Duodenal mucosa (tissue), 2 donors: ENCODE measurements around the gene ZNF792.
"Not testable (repeated sequence)": the region's sequence is repeated elsewhere in the genome, so short reads cannot be mapped to it uniquely, and the experiment has no call there.

Experiments
- H3K27ac ChIP-seq: one replicate; pipeline ENCODE4 v1.7.0; 2013; ENCODE audit warnings: low read depth, low read length
- H3K27me3 ChIP-seq, 2 donors: one replicate each; pipeline ENCODE4 v1.7.0; 2013; ENCODE audit warnings: low read length in 2 of 2, control low read depth in 1 of 2; ENCODE audit not compliant: insufficient read depth in 2 of 2, control insufficient read depth in 1 of 2
- H3K36me3 ChIP-seq, 2 donors: one replicate each; pipeline ENCODE4 v1.7.0; 2013; ENCODE audit warnings: low read length in 2 of 2, control low read depth in 1 of 2; ENCODE audit not compliant: insufficient read depth in 2 of 2, control insufficient read depth in 1 of 2
- H3K4me1 ChIP-seq, 2 donors: one replicate each; pipeline ENCODE4 v1.7.0; 2013; ENCODE audit warnings: low read length in 2 of 2, control low read depth in 1 of 2; ENCODE audit not compliant: insufficient read depth in 2 of 2, control insufficient read depth in 1 of 2
- H3K4me3 ChIP-seq, 2 donors: one replicate each; pipeline ENCODE4 v1.7.0; 2013; ENCODE audit warnings: low read length in 2 of 2, low read depth in 1 of 2
- H3K9ac ChIP-seq, 2 donors: one replicate each; pipeline ENCODE4 v1.7.0; 2013; ENCODE audit warnings: low read length in 2 of 2, low read depth in 1 of 2
- H3K9me3 ChIP-seq, 2 donors: one replicate each; pipeline ENCODE4 v1.7.0; 2013; ENCODE audit warnings: low read length in 2 of 2, control low read depth in 1 of 2; ENCODE audit not compliant: control insufficient read depth in 1 of 2

Gene ZNF792

DNA sequence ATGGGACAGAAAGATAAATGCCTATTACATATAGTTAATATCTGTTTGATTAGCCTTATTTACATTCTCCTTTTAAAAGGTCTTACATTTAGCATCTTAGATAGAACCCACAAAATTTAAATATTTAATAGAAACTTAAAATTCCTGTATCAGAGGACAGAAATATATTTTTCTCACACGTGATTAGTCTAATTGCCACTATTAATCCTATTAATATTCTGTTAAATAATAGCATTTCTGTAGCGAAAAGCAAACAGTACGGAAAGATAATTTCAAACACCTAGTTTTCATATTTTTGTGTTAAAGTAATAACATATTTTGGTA, 37.7 kb downstream of the ZNF792 start:
- Histone ChIP-seq H3K27ac (no peak overlapping the region), H3K4me1 (peaks cover 7 to 12% of the 10 kb centered on the region in 2 donors), H3K36me3 (peaks cover under 1 to 3% of the 10 kb centered on the region in 2 donors), H3K27me3 (no peaks in the 10 kb centered on the region), H3K4me3 (peak overlapping the region; percentile 87 to 90), H3K9ac (no peak overlapping the region), H3K9me3 (no peaks in the 10 kb centered on the region)

DNA sequence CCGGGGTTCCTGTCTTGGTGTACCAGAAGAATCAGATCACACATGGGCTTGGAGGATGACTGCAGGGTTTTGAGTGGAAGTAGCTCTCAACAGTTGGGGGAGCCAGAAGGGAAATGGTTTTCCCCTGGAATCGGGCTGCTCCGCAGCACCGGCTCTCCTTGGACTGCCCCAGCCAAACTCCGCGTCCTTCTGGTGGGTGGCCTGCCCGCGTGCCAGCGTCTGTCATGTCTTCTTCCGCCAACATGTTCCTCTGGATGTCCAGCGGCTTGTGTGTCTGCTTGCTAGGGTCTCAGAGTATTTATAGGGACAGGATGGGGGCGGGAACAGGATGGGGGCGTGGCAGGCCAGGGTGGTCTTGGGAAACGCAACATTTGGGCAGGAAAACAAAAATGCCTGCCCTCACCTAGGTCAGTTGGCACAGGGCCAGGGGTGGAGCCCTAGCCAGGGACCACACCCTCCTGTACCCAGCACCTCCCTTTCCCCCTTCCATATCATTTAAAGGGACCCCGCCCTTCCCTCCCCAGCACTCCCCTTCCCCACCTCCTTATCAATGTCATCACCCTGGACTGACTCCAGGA, 38.7 kb downstream of the ZNF792 start:
- H3K4me1 ChIP-seq, result peaks cover 7 to 12% of the 10 kb centered on the region in 2 donors
- H3K27ac ChIP-seq, result no peak overlapping the region
- H3K27me3 ChIP-seq, result no peaks in the 10 kb centered on the region
- no peak overlapping the region for H3K4me3 ChIP-seq
- peaks cover 0 to 3% of the 10 kb centered on the region in 2 donors for H3K36me3 ChIP-seq
- no peak overlapping the region for H3K9ac ChIP-seq
- no peaks in the 10 kb centered on the region for H3K9me3 ChIP-seq

DNA sequence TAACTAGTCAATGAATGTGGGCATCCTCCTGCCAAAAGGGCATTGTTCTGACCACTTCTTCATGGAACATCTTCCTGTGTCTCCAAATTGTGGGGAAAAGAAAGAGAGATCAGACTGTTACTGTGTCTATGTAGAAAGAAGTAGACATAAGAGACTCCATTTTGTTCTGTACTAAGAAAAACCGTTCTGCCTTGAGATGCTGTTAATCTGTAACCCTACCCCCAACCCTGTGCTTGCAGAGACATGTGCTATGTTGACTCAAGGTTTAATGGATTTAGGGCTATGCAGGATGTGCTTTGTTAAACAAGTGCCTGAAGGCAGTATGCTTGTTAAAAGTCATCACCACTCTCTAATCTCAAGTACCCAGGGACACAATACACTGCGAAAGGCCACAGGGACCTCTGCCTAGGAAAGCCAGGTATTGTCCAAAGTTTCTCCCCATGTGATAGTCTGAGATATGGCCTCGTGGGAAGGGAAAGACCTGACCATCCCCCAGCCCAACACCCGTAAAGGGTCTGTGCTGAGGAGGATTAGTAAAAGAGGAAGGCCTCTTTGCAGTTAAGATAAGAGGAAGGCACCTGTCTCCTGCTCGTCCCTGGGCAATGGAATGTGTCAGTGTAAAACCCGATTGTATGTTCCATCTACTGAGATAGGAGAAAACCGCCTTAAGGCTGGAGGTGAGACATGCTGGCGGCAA, 43.8 kb downstream of the ZNF792 start:
- H3K4me3 ChIP-seq, H3K27me3 ChIP-seq, H3K36me3 ChIP-seq, H3K9ac ChIP-seq, H3K4me1 ChIP-seq, H3K27ac ChIP-seq: not testable (repeated sequence)
- H3K9me3 ChIP-seq, result peaks cover 4 to 10% of the 10 kb centered on the region in 2 donors

DNA sequence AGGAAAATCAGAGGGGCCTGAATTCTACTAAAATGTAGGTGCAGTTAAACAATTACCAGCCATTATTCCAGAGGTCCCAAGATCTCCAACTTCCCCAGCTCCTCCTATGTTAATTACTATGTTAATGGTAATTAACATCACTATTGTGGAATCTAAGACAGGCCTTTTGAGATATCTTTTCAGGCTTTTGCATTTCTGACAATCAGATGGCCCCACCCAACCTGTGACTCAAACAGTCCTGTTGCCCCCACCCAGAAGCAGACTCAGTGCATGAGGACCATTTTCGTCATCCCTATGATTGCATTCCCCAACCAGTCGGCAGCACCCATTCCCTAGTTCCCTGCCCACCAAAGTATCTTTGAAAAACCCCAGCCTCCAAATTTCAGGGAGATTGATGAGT, 45.8 kb downstream of the ZNF792 start:
- H3K36me3 ChIP-seq, result no peaks in the 10 kb centered on the region
- no peak overlapping the region for H3K27ac ChIP-seq
- no peak overlapping the region for H3K9ac ChIP-seq
- no peaks in the 10 kb centered on the region for H3K4me1 ChIP-seq
- no peaks in the 10 kb centered on the region for H3K27me3 ChIP-seq
- H3K4me3 ChIP-seq, result no peak overlapping the region
- peaks cover 4 to 10% of the 10 kb centered on the region in 2 donors for H3K9me3 ChIP-seq

DNA sequence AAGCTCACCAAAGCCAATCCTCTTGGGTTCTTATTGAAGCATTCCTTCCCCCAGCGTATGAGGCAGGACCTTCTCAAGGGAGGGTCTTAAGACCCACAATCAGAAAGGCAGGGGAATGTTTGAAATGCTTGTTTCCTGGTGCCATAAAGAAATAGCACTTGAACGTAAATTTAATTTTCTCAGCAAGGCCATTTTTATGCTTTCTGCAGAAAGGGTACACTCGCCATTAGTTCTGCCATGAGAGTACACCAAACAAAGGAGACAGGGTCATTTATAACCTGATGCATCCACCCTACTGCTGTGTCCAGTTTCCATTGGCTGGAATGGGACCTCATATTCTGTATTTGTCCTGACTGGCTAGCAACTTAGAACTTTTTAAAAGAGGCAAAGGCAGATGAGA, 46.9 kb downstream of the ZNF792 start:
- not testable (repeated sequence) for H3K4me3 ChIP-seq, H3K36me3 ChIP-seq, H3K9ac ChIP-seq, H3K27me3 ChIP-seq, H3K27ac ChIP-seq, H3K4me1 ChIP-seq
- peaks cover 4 to 10% of the 10 kb centered on the region in 2 donors for H3K9me3 ChIP-seq

DNA sequence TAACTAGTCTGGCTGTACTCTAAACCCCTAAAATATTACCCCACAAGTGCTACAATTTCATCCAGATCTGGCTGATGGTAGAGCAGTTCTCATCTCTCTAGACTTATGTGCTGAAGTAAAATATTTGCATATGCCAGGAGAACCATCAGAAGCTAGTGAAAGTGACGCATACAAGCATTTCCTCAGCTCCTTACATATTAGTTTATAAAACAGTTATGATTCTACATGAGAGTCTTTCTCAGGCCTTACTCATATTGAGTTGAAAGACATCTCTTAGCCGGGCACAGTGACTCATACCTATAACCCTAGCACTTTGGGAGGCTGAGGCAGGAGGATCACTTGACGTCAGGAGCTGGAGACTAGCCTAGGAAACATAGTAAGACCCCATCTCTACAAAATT, 53.3 kb downstream of the ZNF792 start:
- Histone ChIP-seq H3K27ac (no peak overlapping the region), H3K4me3 (no peak overlapping the region), H3K4me1 (no peaks in the 10 kb centered on the region), H3K9ac (no peak overlapping the region), H3K27me3 (peaks cover 8% of the 10 kb centered on the region in 2 donors), H3K36me3 (no peaks in the 10 kb centered on the region), H3K9me3 (no peaks in the 10 kb centered on the region)
